OCI-LY1 (cell line): ENCODE results near the gene ADIRF.

ENCODE experiments used
- H2AFZ ChIP-seq: fragments of 200-600 bp; sonication (generic), shearing (Covaris generic); 2 replicates; pipeline ENCODE4 v1.6.0; 2014; ENCODE audit warnings: antibody characterized with exemption, mild to moderate bottlenecking, low read length
- H3F3A ChIP-seq: fragments of 200-600 bp; sonication (generic), shearing (Covaris generic); 2 replicates; pipeline ENCODE4 v1.6.0; 2014; ENCODE audit warnings: mild to moderate bottlenecking, antibody characterized with exemption, low read length, moderate library complexity; ENCODE audit not compliant: insufficient read depth
- H3K27ac ChIP-seq: fragments of 200-600 bp; sonication (generic); 2 replicates; pipeline ENCODE4 v1.5.1; 2014; ENCODE audit warnings: low read length, mixed run types, mild to moderate bottlenecking, low read depth; ENCODE audit not compliant: poor library complexity, severe bottlenecking
- H3K27me3 ChIP-seq: fragments of 200-600 bp; sonication (generic); 2 replicates; pipeline ENCODE4 v1.6.0; 2014; ENCODE audit warnings: antibody characterized with exemption, mild to moderate bottlenecking, low read length, moderate library complexity; ENCODE audit not compliant: insufficient read depth
- H3K36me3 ChIP-seq: fragments of 200-600 bp; sonication (generic); 2 replicates; pipeline ENCODE4 v1.6.1; 2014; ENCODE audit warnings: mild to moderate bottlenecking, antibody characterized with exemption, low read length, moderate library complexity, mixed read lengths; ENCODE audit not compliant: insufficient read depth
- H3K4me1 ChIP-seq: fragments of 200-600 bp; sonication (generic); 2 replicates; pipeline ENCODE4 v1.5.1; 2014; ENCODE audit warnings: mild to moderate bottlenecking, low read length, moderate library complexity; ENCODE audit not compliant: insufficient read depth, severe bottlenecking
- H3K4me2 ChIP-seq: fragments of 200-600 bp; sonication (generic), shearing (Covaris generic); 2 replicates; pipeline ENCODE4 v1.6.1; 2014; ENCODE audit warnings: low read length
- H3K4me3 ChIP-seq: fragments of 200-600 bp; sonication (generic); 2 replicates; pipeline ENCODE4 v1.5.1; 2014; ENCODE audit warnings: low read length, low read depth, mild to moderate bottlenecking, mixed read lengths; ENCODE audit not compliant: poor library complexity, severe bottlenecking
- H3K79me2 ChIP-seq: fragments of 200-600 bp; shearing (Covaris generic); 2 replicates; pipeline ENCODE4 v1.6.1; 2016; ENCODE audit warnings: mixed run types, low read length, mixed read lengths; ENCODE audit not compliant: insufficient read depth
- H3K9ac ChIP-seq: fragments of 200-600 bp; sonication (generic), shearing (Covaris generic); 2 replicates; pipeline ENCODE4 v1.6.1; 2014; ENCODE audit warnings: mild to moderate bottlenecking, low read length, mixed read lengths
- H3K9me2 ChIP-seq: fragments of 200-600 bp; sonication (generic), shearing (Covaris generic); 2 replicates; pipeline ENCODE4 v1.6.1; 2014; ENCODE audit warnings: low read depth, mild to moderate bottlenecking, low read length, mixed read lengths
- H3K9me3 ChIP-seq: fragments of 200-600 bp; shearing (Covaris generic); 2 replicates; pipeline ENCODE4 v1.6.1; 2014; ENCODE audit warnings: low read length, mixed read lengths
- H4K20me1 ChIP-seq: fragments of 200-600 bp; sonication (generic), shearing (Covaris generic); 2 replicates; pipeline ENCODE4 v1.6.0; 2016; ENCODE audit warnings: mild to moderate bottlenecking, low read length; ENCODE audit not compliant: insufficient read depth
- EZH2 ChIP-seq: fragments of 200-600 bp; sonication (generic), shearing (Covaris generic); IDR thresholded peaks from 2 replicates; pipeline ENCODE4 v1.8.0; 2017; ENCODE audit warnings: borderline replicate concordance, mixed run types, mild to moderate bottlenecking, antibody characterized with exemption, low read length, moderate library complexity, mixed read lengths
- TF ChIP-seq, protein P1 (sequence below): fragments of 200-600 bp; sonication (generic), shearing (Covaris generic); IDR thresholded peaks from 2 replicates; pipeline ENCODE4 v1.5.1; 2017; ENCODE audit warnings: mild to moderate bottlenecking, antibody characterized with exemption, low read length, moderate library complexity, mixed read lengths

ADIRF gene

DNA sequence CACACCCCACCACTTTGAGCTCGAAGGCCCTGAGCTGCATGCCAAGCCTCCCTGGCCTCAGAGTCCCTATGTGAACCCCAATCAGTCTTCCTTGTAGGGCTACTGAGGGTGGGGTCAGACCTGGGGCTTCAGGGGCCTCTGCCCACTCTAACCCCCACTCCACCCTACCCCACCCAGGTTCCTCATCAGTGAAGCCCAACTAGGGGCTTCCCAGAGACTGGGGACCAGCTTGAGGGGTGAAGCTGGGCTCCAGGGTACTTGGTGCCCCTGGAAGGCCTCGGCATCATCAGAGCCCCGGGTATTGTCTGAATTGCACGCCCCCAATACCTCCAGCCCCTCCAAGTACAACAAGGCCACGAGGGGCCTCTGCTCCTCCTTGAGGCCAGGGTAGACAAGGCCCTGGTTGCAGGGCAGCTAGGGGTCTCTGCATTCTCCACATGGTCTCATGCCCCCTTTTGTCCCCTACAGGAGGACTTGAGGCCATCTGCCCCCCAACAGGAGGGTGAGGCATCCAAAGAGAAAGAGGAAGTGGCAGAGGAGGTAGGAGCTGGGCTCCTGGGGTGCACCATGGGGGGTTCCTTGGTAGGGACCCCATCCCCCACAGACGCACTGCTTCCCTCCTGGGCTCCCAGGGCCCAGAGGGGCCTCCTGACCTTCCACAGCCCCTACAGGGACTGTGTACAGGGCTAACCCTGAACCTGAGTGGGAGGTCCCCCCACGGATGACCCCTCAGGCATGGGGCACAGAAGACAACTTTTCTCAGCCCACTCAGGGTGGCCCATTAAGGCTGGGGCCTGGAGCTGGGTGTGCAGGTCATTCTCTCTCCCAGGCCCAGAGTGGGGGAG, 5.9 kb upstream of the ADIRF start:
- H3K4me1 ChIP-seq, result peaks cover 13% of the 10 kb centered on the region
- H3F3A ChIP-seq, result no peaks in the 10 kb centered on the region
- no peaks in the 10 kb centered on the region for H3K36me3 ChIP-seq
- no peaks in the 10 kb centered on the region for H3K9me2 ChIP-seq
- H3K27ac ChIP-seq, result no peak overlapping the region
- H4K20me1 ChIP-seq, result no peaks in the 10 kb centered on the region
- no peak for TF ChIP-seq EZH2
- TF ChIP-seq, protein P1, sequence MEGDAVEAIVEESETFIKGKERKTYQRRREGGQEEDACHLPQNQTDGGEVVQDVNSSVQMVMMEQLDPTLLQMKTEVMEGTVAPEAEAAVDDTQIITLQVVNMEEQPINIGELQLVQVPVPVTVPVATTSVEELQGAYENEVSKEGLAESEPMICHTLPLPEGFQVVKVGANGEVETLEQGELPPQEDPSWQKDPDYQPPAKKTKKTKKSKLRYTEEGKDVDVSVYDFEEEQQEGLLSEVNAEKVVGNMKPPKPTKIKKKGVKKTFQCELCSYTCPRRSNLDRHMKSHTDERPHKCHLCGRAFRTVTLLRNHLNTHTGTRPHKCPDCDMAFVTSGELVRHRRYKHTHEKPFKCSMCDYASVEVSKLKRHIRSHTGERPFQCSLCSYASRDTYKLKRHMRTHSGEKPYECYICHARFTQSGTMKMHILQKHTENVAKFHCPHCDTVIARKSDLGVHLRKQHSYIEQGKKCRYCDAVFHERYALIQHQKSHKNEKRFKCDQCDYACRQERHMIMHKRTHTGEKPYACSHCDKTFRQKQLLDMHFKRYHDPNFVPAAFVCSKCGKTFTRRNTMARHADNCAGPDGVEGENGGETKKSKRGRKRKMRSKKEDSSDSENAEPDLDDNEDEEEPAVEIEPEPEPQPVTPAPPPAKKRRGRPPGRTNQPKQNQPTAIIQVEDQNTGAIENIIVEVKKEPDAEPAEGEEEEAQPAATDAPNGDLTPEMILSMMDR, result no peak
- no peak overlapping the region for H3K4me2 ChIP-seq
- no peak overlapping the region for H3K9ac ChIP-seq
- no peaks in the 10 kb centered on the region for H3K27me3 ChIP-seq
- no peaks in the 10 kb centered on the region for H3K79me2 ChIP-seq
- no peak overlapping the region for H2AFZ ChIP-seq
- no peak overlapping the region for H3K4me3 ChIP-seq
- H3K9me3 ChIP-seq, result no peaks in the 10 kb centered on the region

GRCh38 chr10:86962981-86963310, 5.3 kb upstream of the ADIRF start:
- no peaks in the 10 kb centered on the region for H3F3A ChIP-seq
- no peaks in the 10 kb centered on the region for H3K9me2 ChIP-seq
- H4K20me1 ChIP-seq, result no peaks in the 10 kb centered on the region
- H3K27ac ChIP-seq, result no peak overlapping the region
- no peak overlapping the region for H3K9ac ChIP-seq
- H3K79me2 ChIP-seq, result no peaks in the 10 kb centered on the region
- H3K4me1 ChIP-seq, result peaks cover 13% of the 10 kb centered on the region
- TF ChIP-seq EZH2, result no peak
- TF ChIP-seq, protein P1, result no peak
- no peak overlapping the region for H3K4me2 ChIP-seq
- H3K36me3 ChIP-seq, result no peaks in the 10 kb centered on the region
- H3K9me3 ChIP-seq, result no peaks in the 10 kb centered on the region
- no peak overlapping the region for H2AFZ ChIP-seq
- H3K4me3 ChIP-seq, result no peak overlapping the region
- no peaks in the 10 kb centered on the region for H3K27me3 ChIP-seq

DNA sequence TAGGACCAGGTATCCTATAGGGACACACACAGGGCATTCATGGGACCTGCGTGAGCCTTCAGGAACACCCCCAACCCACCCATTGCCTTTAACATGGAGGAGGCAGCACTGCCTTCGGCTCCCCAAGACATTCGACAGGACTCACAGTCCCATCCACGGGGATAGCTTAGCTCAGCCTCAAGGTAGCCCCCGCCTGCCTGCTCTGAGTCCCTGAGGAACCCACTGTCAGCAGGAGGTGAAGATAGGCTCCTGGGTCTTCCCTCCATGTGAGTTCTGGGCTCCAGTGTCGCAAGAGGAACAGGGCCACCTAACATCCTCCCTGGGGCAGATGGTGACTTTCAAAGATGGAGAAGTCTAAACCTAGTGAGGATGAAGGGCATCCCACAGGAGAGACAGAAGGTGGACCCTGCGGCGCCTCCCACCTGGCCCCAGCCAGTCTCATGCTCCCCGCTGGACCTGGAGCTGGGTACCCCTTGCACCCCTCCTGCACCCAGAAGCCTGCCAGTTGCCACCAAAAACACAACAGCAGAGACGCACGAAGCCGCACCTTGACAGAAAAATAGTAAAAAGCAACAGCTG, 4.9 kb upstream of the ADIRF start:
- H3K9ac ChIP-seq, result no peak overlapping the region
- H3K27me3 ChIP-seq, result no peaks in the 10 kb centered on the region
- peaks cover 13% of the 10 kb centered on the region for H3K4me1 ChIP-seq
- no peak overlapping the region for H3K4me2 ChIP-seq
- no peak overlapping the region for H2AFZ ChIP-seq
- no peaks in the 10 kb centered on the region for H3K36me3 ChIP-seq
- H3K4me3 ChIP-seq, result no peak overlapping the region
- H3K79me2 ChIP-seq, result no peaks in the 10 kb centered on the region
- H3K27ac ChIP-seq, result no peak overlapping the region
- TF ChIP-seq, protein P1, result no peak
- TF ChIP-seq EZH2, result no peak
- H3K9me3 ChIP-seq, result no peaks in the 10 kb centered on the region
- H4K20me1 ChIP-seq, result no peaks in the 10 kb centered on the region
- H3K9me2 ChIP-seq, result no peaks in the 10 kb centered on the region
- no peaks in the 10 kb centered on the region for H3F3A ChIP-seq
